Sigmoid colon (tissue), 7 donors: ENCODE measurements around the gene PLXNA4. TPM values are rescaled to one million over a fixed set of nuclear protein-coding genes. Genes with fewer than 3 reads are reported as not detected.

Experiments
- DNase-seq: peaks from one replicate; pipeline ENCODE4 v3.0.0-alpha.2; 2019
- H3K27ac ChIP-seq, 4 donors: fragments of 200-600 bp; sonication (generic); one replicate each; pipeline ENCODE4 v1.5.1; 2016 to 2019; ENCODE audit warnings: mild to moderate bottlenecking in 1 of 4
- H3K27me3 ChIP-seq, 3 donors: fragments of 200-600 bp; sonication (generic); one replicate each; pipeline ENCODE4 v1.5.1; 2019; ENCODE audit warnings: mild to moderate bottlenecking in 1 of 3
- H3K36me3 ChIP-seq, 4 donors: fragments of 200-600 bp; sonication (generic); one replicate each; pipeline ENCODE4 v1.5.1; 2016 to 2019
- H3K4me1 ChIP-seq, 4 donors: fragments of 200-600 bp; sonication (generic); one replicate each; pipeline ENCODE4 v1.5.1; 2017 to 2019
- H3K4me3 ChIP-seq, 4 donors: fragments of 200-600 bp; sonication (generic); one replicate each; pipeline ENCODE4 v1.5.1; 2017 to 2019; ENCODE audit warnings: mild to moderate bottlenecking in 2 of 4, moderate library complexity in 1 of 4
- H3K9me3 ChIP-seq, 4 donors: fragments of 200-600 bp in 3 of 4; sonication (generic) in 3 of 4; one replicate each; pipeline versions ENCODE4 v1.5.1 to v1.6.1; 2013 to 2019
- CTCF ChIP-seq, 4 experiments: fragments of 450-650 bp in 3 of 4; fragments of 200-600 bp in 1 of 4; IDR thresholded peaks; one replicate each; pipeline ENCODE4 v1.5.1; 2016 to 2019; ENCODE audit warnings: antibody characterized with exemption in 4 of 4, mild to moderate bottlenecking in 3 of 4, moderate library complexity in 2 of 4
- EP300 ChIP-seq, 4 donors: sonication (generic); formaldehyde crosslinking; IDR thresholded peaks; one replicate each; pipeline ENCODE4 v1.6.1; 2017; ENCODE audit warnings: antibody characterized with exemption in 4 of 4
- POLR2A ChIP-seq, 2 donors: fragments of 450-650 bp; IDR thresholded peaks; one replicate each; pipeline ENCODE4 v1.6.1; 2016; ENCODE audit warnings: antibody characterized with exemption in 2 of 2, mild to moderate bottlenecking in 2 of 2, moderate library complexity in 2 of 2
- POLR2AphosphoS5 ChIP-seq, 4 donors: sonication (generic); formaldehyde crosslinking; IDR thresholded peaks; one replicate each; pipeline ENCODE4 v1.6.1; 2017; ENCODE audit warnings: antibody characterized with exemption in 4 of 4
- WGBS, 2 donors: extraction: QIAGEN DNeasy Blood & Tissue Kit; methylation state at CpG; one replicate each; pipeline ENCODE4 v1.1.7; 2013; 5-methylcytosine and 5-hydroxymethylcytosine counted together
- intact Hi-C: fragments of 100-400 bp; cut with DNase I; formaldehyde crosslinking; loops from one replicate; pipeline ENCODE4 v1.15.1; 2023
- polyA plus RNA-seq, 3 donors: library from polyadenylated mRNA; stranded (reverse); fragments of 200-250 nt; gene quantifications; one replicate each; pipeline ENCODE4 v1.2.3, GENCODE V29; 2013
- total RNA-seq, 4 donors: library from RNA; depleted of rRNA; stranded (reverse); fragments of >200 nt; gene quantifications; one replicate each; pipeline ENCODE4 v1.1.0, GENCODE V29; 2016
- donor health status: healthy with polysubstance abuse.
- donor health status: Bipolar disorder and iron deficiency.
- donor health status: healthy.

Gene PLXNA4
- total and polyA plus RNA-seq, 7 donors, result under 0.01 to 10.5 (median 3.7) TPM; not detected in 1

- no peaks in the 10 kb centered on the region for H3K36me3 ChIP-seq
- no peaks in the 10 kb centered on the region for H3K27me3 ChIP-seq
- peaks cover 0 to 9% (median 0%) of the 10 kb centered on the region in 4 donors for H3K4me1 ChIP-seq
- TF ChIP-seq POLR2A (IDR thresholded peaks at IDR 0.05) (no peak), CTCF (IDR thresholded peaks at IDR 0.05) (no peak), EP300 (IDR thresholded peaks at IDR 0.05) (no peak), POLR2AphosphoS5 (IDR thresholded peaks at IDR 0.05) (no peak)
- H3K4me3 ChIP-seq, result no peak overlapping the region
- intact Hi-C loops, result no loop called here
- H3K9me3 ChIP-seq, result no peaks in the 10 kb centered on the region
- DNase-seq, result no peak
- 74 to 87% methylated on average over 3 of the region's 3 CpGs for WGBS, 2 donors
- no peak overlapping the region for H3K27ac ChIP-seq
Observed at GRCh38 chr7:132148876-132149275, 427.4 kb downstream of the PLXNA4 start.

GRCh38 chr7:132145466-132145865 lies 430.8 kb downstream of the PLXNA4 start:
- Histone ChIP-seq H3K27me3 (no peaks in the 10 kb centered on the region), H3K9me3 (no peaks in the 10 kb centered on the region), H3K4me1 (peaks cover 0 to 14% (median 0%) of the 10 kb centered on the region in 4 donors), H3K36me3 (no peaks in the 10 kb centered on the region), H3K4me3 (no peak overlapping the region), H3K27ac (peak overlapping the region in 1 of 4 donors; percentile 35)
- TF ChIP-seq POLR2A (IDR thresholded peaks at IDR 0.05) (no peak), CTCF (IDR thresholded peaks at IDR 0.05) (peak in 1 of 4 experiments; percentile 12), EP300 (IDR thresholded peaks at IDR 0.05) (no peak), POLR2AphosphoS5 (IDR thresholded peaks at IDR 0.05) (no peak)
- no peak for DNase-seq
- WGBS, 2 donors, result 74 to 87% methylated on average over 8 of the region's 8 CpGs
- intact Hi-C loops, result no loop called here

- Histone ChIP-seq H3K9me3 (no peaks in the 10 kb centered on the region), H3K27me3 (no peaks in the 10 kb centered on the region), H3K4me1 (peaks cover 0 to 14% (median 0%) of the 10 kb centered on the region in 4 donors), H3K27ac (peak overlapping the region in 1 of 4 donors; percentile 35), H3K4me3 (no peak overlapping the region), H3K36me3 (no peaks in the 10 kb centered on the region)
- intact Hi-C loops, result no loop called here
- DNase-seq, result no peak
- TF ChIP-seq POLR2AphosphoS5 (IDR thresholded peaks at IDR 0.05), result no peak
- no peak for TF ChIP-seq EP300 (IDR thresholded peaks at IDR 0.05)
- no peak for TF ChIP-seq POLR2A (IDR thresholded peaks at IDR 0.05)
- TF ChIP-seq CTCF (IDR thresholded peaks at IDR 0.05), result no peak
- 81 to 90% methylated on average over 9 of the region's 9 CpGs for WGBS, 2 donors
Observed at GRCh38 chr7:132145063-132145462, 431.2 kb downstream of the PLXNA4 start.

- DNase-seq, result no peak
- TF ChIP-seq CTCF (IDR thresholded peaks at IDR 0.05), result no peak
- H3K27me3 ChIP-seq, result no peaks in the 10 kb centered on the region
- peaks cover 0 to 14% (median 0%) of the 10 kb centered on the region in 4 donors for H3K4me1 ChIP-seq
- WGBS, 2 donors, result 84 to 91% methylated on average over 3 of the region's 3 CpGs
- intact Hi-C loops, result no loop called here
- H3K4me3 ChIP-seq, result no peak overlapping the region
- no peaks in the 10 kb centered on the region for H3K36me3 ChIP-seq
- no peak overlapping the region for H3K27ac ChIP-seq
- no peaks in the 10 kb centered on the region for H3K9me3 ChIP-seq
Observed at GRCh38 chr7:132142006-132142405, 434.3 kb downstream of the PLXNA4 start.

GRCh38 chr7:132141109-132141508 lies 435.2 kb downstream of the PLXNA4 start:
- H3K9me3 ChIP-seq, result no peaks in the 10 kb centered on the region
- H3K4me3 ChIP-seq, result no peak overlapping the region
- no peak for DNase-seq
- 84 to 87% methylated on average over 3 of the region's 3 CpGs for WGBS, 2 donors
- intact Hi-C loops, result no loop called here
- TF ChIP-seq POLR2AphosphoS5 (IDR thresholded peaks at IDR 0.05) (no peak), EP300 (IDR thresholded peaks at IDR 0.05) (no peak), POLR2A (IDR thresholded peaks at IDR 0.05) (no peak), CTCF (IDR thresholded peaks at IDR 0.05) (no peak)
- H3K27ac ChIP-seq, result peak overlapping the region in 1 of 4 donors; percentile 14
- no peaks in the 10 kb centered on the region for H3K27me3 ChIP-seq
- no peaks in the 10 kb centered on the region for H3K36me3 ChIP-seq
- H3K4me1 ChIP-seq, result peaks cover 0 to 14% (median 0%) of the 10 kb centered on the region in 4 donors
